ENCODE data around the gene UGGT2. TPM values are rescaled to one million over a fixed set of nuclear protein-coding genes. Genes with fewer than 3 reads are reported as not detected.

Gene UGGT2
- polyA plus RNA-seq, 2 of the 4 experiments (the other 2 are of a cell fraction) = 10.3 to 27.9 TPM

GRCh38 chr13:95893861-95894260 lies 159.3 kb downstream of the UGGT2 start:
- CTCF ChIA-PET = no interaction called here
- WGBS (ENCODE audit: missing lambda C conversion rate) = 89% methylated on average over 5 of the region's 5 CpGs
- no peak overlapping the region for H3K4me2 ChIP-seq
- H3K27ac ChIP-seq = no peak overlapping the region
- POLR2A ChIA-PET = no interaction called here
- FAIRE-seq = no peak
- peaks cover 13% of the 10 kb centered on the region for H3K4me1 ChIP-seq
- no peak for DNase-seq (ENCODE audit: low read depth in 1 of 2, low spot score in 1 of 2)
- ATAC-seq = no peak
- TF ChIP-seq GATA3 (IDR thresholded peaks at IDR 0.05; ENCODE audit: borderline replicate concordance) = no peak
- no peak for TF ChIP-seq CHD4 (IDR thresholded peaks at IDR 0.05; ENCODE audit: borderline replicate concordance)
- TF ChIP-seq PHF8 (IDR thresholded peaks at IDR 0.05; ENCODE audit: borderline replicate concordance, low read depth) = no peak
- TF ChIP-seq RNF2 (IDR thresholded peaks at IDR 0.05; ENCODE audit: borderline replicate concordance, low read depth) = no peak
- TF ChIP-seq USF2 (IDR thresholded peaks at IDR 0.05) = no peak
- no peak for TF ChIP-seq NPAS2 (CRISPR knock-in tag; IDR thresholded peaks at IDR 0.05; ENCODE audit: borderline replicate concordance)
- no peak for TF ChIP-seq NR3C1 (IDR thresholded peaks at IDR 0.05)
- H3K9me3 ChIP-seq = no peaks in the 10 kb centered on the region
- no peak overlapping the region for H3K4me3 ChIP-seq

GRCh38 chr13:95882121-95882520 lies 171.1 kb downstream of the UGGT2 start:
- Histone ChIP-seq H3K4me1 (no peaks in the 10 kb centered on the region), H3K9me3 (no peaks in the 10 kb centered on the region), H3K4me2 (no peak overlapping the region), H3K27ac (no peak overlapping the region), H3K4me3 (no peak overlapping the region)
- ChIA-PET POLR2A (no interaction called here), CTCF (no interaction called here)
- no peak for TF ChIP-seq REST (IDR thresholded peaks at IDR 0.05)
- no peak for TF ChIP-seq CTCF (IDR thresholded peaks at IDR 0.05)
- TF ChIP-seq MAZ (IDR thresholded peaks at IDR 0.05; ENCODE audit: borderline replicate concordance, low read depth, low read length) = no peak
- TF ChIP-seq BHLHE40 (IDR thresholded peaks at IDR 0.05; ENCODE audit: low read depth, low read length) = no peak
- no peak for TF ChIP-seq POLR2AphosphoS2 (conservative IDR thresholded peaks at IDR 0.05; ENCODE audit: low read length)
- no peak for TF ChIP-seq EHMT2 (IDR thresholded peaks at IDR 0.05; ENCODE audit: low read depth)
- FAIRE-seq = no peak
- DNase-seq (ENCODE audit: low read depth in 1 of 2, low spot score in 1 of 2) = no peak
- 90% methylated on average over 3 of the region's 3 CpGs for WGBS (ENCODE audit: missing lambda C conversion rate)
- no peak for ATAC-seq

GRCh38 chr13:95880331-95880730 lies 172.9 kb downstream of the UGGT2 start:
- Histone ChIP-seq H3K9me3 (no peaks in the 10 kb centered on the region), H3K4me1 (no peaks in the 10 kb centered on the region), H3K27ac (no peak overlapping the region), H3K4me2 (no peak overlapping the region), H3K4me3 (no peak overlapping the region)
- 91% methylated on average over 1 of the region's 1 CpG for WGBS (ENCODE audit: missing lambda C conversion rate)
- FAIRE-seq (no peak), DNase-seq (ENCODE audit: low read depth in 1 of 2, low spot score in 1 of 2) (no peak), ATAC-seq (no peak)
- ChIA-PET CTCF (no interaction called here), POLR2A (no interaction called here)
- TF ChIP-seq USF2 (IDR thresholded peaks at IDR 0.05) = no peak
- no peak for TF ChIP-seq HMGXB4 (CRISPR knock-in tag; IDR thresholded peaks at IDR 0.05; ENCODE audit: borderline replicate concordance)

Measured in A549 (cell line).